Measurements from ENCODE around the gene KMT2E. TPM values are rescaled to one million over a fixed set of nuclear protein-coding genes. Genes with fewer than 3 reads are reported as not detected.

The KMT2E gene
- total RNA-seq, 8 experiments from 2014 or later: 26.6 to 105 (median 77.8) TPM

- Histone ChIP-seq H3K27ac (no peak overlapping the region), H3K4me3 (no peak overlapping the region), H3K4me1 (replicated peaks in 1 of 2) (no peaks in the 10 kb centered on the region)
- no peak for ATAC-seq (replicated peaks in 6 of 8)
- WGBS, 10 experiments: 83 to 95% (median 90%) methylated on average over 1 to 8 of the region's 8 CpGs; no CpG with 5 or more reads in 1 of the 10 experiments
- in situ Hi-C loops (cut with MboI; ENCODE audit: low pct_unique_long_range_greater_than_20kb in 2 of 9, low sequenced_read_pairs in 9 of 9, unreplicated experiment in 9 of 9): no loop called here
Measured at GRCh38 chr7:105122619-105123018, 108.6 kb downstream of the KMT2E start.

GRCh38 chr7:105125745-105126144 is 111.7 kb downstream of the KMT2E start:
- Histone ChIP-seq H3K27ac (no peak overlapping the region), H3K4me1 (replicated peaks in 1 of 2) (no peaks in the 10 kb centered on the region), H3K4me3 (no peak overlapping the region)
- 92 to 100% (median 96%) methylated on average over 2 to 12 of the region's 12 CpGs; no CpG with 5 or more reads in 1 of the 10 experiments for WGBS, 10 experiments
- ATAC-seq (replicated peaks in 6 of 8): no peak
- in situ Hi-C loops (cut with MboI; ENCODE audit: low pct_unique_long_range_greater_than_20kb in 2 of 9, low sequenced_read_pairs in 9 of 9, unreplicated experiment in 9 of 9): no loop called here

GRCh38 chr7:105126436-105126975 is 112.5 kb downstream of the KMT2E start:
- in situ Hi-C loops (cut with MboI; ENCODE audit: low pct_unique_long_range_greater_than_20kb in 2 of 9, low sequenced_read_pairs in 9 of 9, unreplicated experiment in 9 of 9): no loop called here
- Histone ChIP-seq H3K4me1 (replicated peaks in 1 of 2) (no peaks in the 10 kb centered on the region), H3K27ac (no peak overlapping the region), H3K4me3 (no peak overlapping the region)
- WGBS, 10 experiments: 88 to 100% (median 97%) methylated on average over 1 to 3 of the region's 4 CpGs; no CpG with 5 or more reads in 2 of the 10 experiments
- ATAC-seq (replicated peaks in 6 of 8): peak in 1 of 8 experiments; percentile 37

GRCh38 chr7:105127179-105127578 is 113.2 kb downstream of the KMT2E start:
- Histone ChIP-seq H3K4me1 (replicated peaks in 1 of 2) (no peaks in the 10 kb centered on the region), H3K4me3 (no peak overlapping the region), H3K27ac (no peak overlapping the region)
- in situ Hi-C loops (cut with MboI; ENCODE audit: low pct_unique_long_range_greater_than_20kb in 2 of 9, low sequenced_read_pairs in 9 of 9, unreplicated experiment in 9 of 9): no loop called here
- ATAC-seq (replicated peaks in 6 of 8): no peak
- WGBS, 10 experiments: 79 to 100% (median 88%) methylated on average over 1 to 8 of the region's 8 CpGs; no CpG with 5 or more reads in 1 of the 10 experiments

- WGBS, 10 experiments: 79 to 100% (median 93%) methylated on average over 1 to 4 of the region's 5 CpGs; no CpG with 5 or more reads in 3 of the 10 experiments
- Histone ChIP-seq H3K4me1 (replicated peaks in 1 of 2) (no peaks in the 10 kb centered on the region), H3K27ac (no peak overlapping the region), H3K4me3 (no peak overlapping the region)
- in situ Hi-C loops (cut with MboI; ENCODE audit: low pct_unique_long_range_greater_than_20kb in 2 of 9, low sequenced_read_pairs in 9 of 9, unreplicated experiment in 9 of 9): no loop called here
- no peak for ATAC-seq (replicated peaks in 6 of 8)
Measured at GRCh38 chr7:105130048-105130447, 116.0 kb downstream of the KMT2E start.

GRCh38 chr7:105130580-105130979 is 116.6 kb downstream of the KMT2E start:
- in situ Hi-C loops (cut with MboI; ENCODE audit: low pct_unique_long_range_greater_than_20kb in 2 of 9, low sequenced_read_pairs in 9 of 9, unreplicated experiment in 9 of 9): no loop called here
- no peak for ATAC-seq (replicated peaks in 6 of 8)
- Histone ChIP-seq H3K4me1 (replicated peaks in 1 of 2) (no peaks in the 10 kb centered on the region), H3K27ac (no peak overlapping the region), H3K4me3 (no peak overlapping the region)
- WGBS, 10 experiments: 33 to 100% (median 92%) methylated on average over 1 to 2 of the region's 2 CpGs; no CpG with 5 or more reads in 1 of the 10 experiments

- in situ Hi-C loops (cut with MboI; ENCODE audit: low pct_unique_long_range_greater_than_20kb in 2 of 9, low sequenced_read_pairs in 9 of 9, unreplicated experiment in 9 of 9): no loop called here
- no peak for ATAC-seq (replicated peaks in 6 of 8)
- H3K4me1 ChIP-seq (replicated peaks in 1 of 2): no peaks in the 10 kb centered on the region
- H3K27ac ChIP-seq: no peak overlapping the region
- WGBS, 10 experiments: 69 to 100% (median 81%) methylated on average over 1 to 7 of the region's 12 CpGs; no CpG with 5 or more reads in 1 of the 10 experiments
- H3K4me3 ChIP-seq: no peak overlapping the region
Measured at GRCh38 chr7:105131033-105131656, 117.1 kb downstream of the KMT2E start.

- in situ Hi-C loops (cut with MboI; ENCODE audit: low pct_unique_long_range_greater_than_20kb in 2 of 9, low sequenced_read_pairs in 9 of 9, unreplicated experiment in 9 of 9): no loop called here
- WGBS, 10 experiments: 71 to 100% (median 93%) methylated on average over 1 to 7 of the region's 7 CpGs; no CpG with 5 or more reads in 3 of the 10 experiments
- H3K4me3 ChIP-seq: no peak overlapping the region
Measured at GRCh38 chr7:105131890-105132289, 117.9 kb downstream of the KMT2E start.

GRCh38 chr7:105132335-105132734 is 118.3 kb downstream of the KMT2E start:
- WGBS, 10 experiments: 80 to 100% (median 100%) methylated on average over 1 to 5 of the region's 5 CpGs; no CpG with 5 or more reads in 6 of the 10 experiments
- Histone ChIP-seq H3K27ac (no peak overlapping the region), H3K4me1 (replicated peaks in 1 of 2) (no peaks in the 10 kb centered on the region), H3K4me3 (no peak overlapping the region)
- in situ Hi-C loops (cut with MboI; ENCODE audit: low pct_unique_long_range_greater_than_20kb in 2 of 9, low sequenced_read_pairs in 9 of 9, unreplicated experiment in 9 of 9): no loop called here
- ATAC-seq (replicated peaks in 6 of 8): no peak

More at GRCh38 chr7:105131890-105132289, 117.9 kb downstream of the KMT2E start:
- Histone ChIP-seq H3K4me1 (replicated peaks in 1 of 2) (no peaks in the 10 kb centered on the region), H3K27ac (no peak overlapping the region)
- ATAC-seq (replicated peaks in 6 of 8): peak in 1 of 8 experiments; percentile 32

GRCh38 chr7:105132835-105133234 is 118.8 kb downstream of the KMT2E start:
- no peak for ATAC-seq (replicated peaks in 6 of 8)
- Histone ChIP-seq H3K27ac (no peak overlapping the region), H3K4me1 (replicated peaks in 1 of 2) (no peaks in the 10 kb centered on the region), H3K4me3 (no peak overlapping the region)
- 89 to 100% (median 100%) methylated on average over 1 to 6 of the region's 10 CpGs; no CpG with 5 or more reads in 3 of the 10 experiments for WGBS, 10 experiments
- in situ Hi-C loops (cut with MboI; ENCODE audit: low pct_unique_long_range_greater_than_20kb in 2 of 9, low sequenced_read_pairs in 9 of 9, unreplicated experiment in 9 of 9): no loop called here

GRCh38 chr7:105133358-105133757 is 119.4 kb downstream of the KMT2E start:
- Histone ChIP-seq H3K4me3 (no peak overlapping the region), H3K27ac (no peak overlapping the region), H3K4me1 (replicated peaks in 1 of 2) (no peaks in the 10 kb centered on the region)
- WGBS, 10 experiments: 94 to 100% (median 100%) methylated on average over 2 to 3 of the region's 7 CpGs; no CpG with 5 or more reads in 6 of the 10 experiments
- in situ Hi-C loops (cut with MboI; ENCODE audit: low pct_unique_long_range_greater_than_20kb in 2 of 9, low sequenced_read_pairs in 9 of 9, unreplicated experiment in 9 of 9): no loop called here
- ATAC-seq (replicated peaks in 6 of 8): no peak

GRCh38 chr7:105133986-105134655 is 120.1 kb downstream of the KMT2E start:
- H3K4me1 ChIP-seq (replicated peaks in 1 of 2): no peaks in the 10 kb centered on the region
- 60 to 100% (median 90%) methylated on average over 2 to 6 of the region's 9 CpGs; no CpG with 5 or more reads in 1 of the 10 experiments for WGBS, 10 experiments
- ATAC-seq (replicated peaks in 6 of 8): no peak
- H3K4me3 ChIP-seq: no peak overlapping the region
- in situ Hi-C loops (cut with MboI; ENCODE audit: low pct_unique_long_range_greater_than_20kb in 2 of 9, low sequenced_read_pairs in 9 of 9, unreplicated experiment in 9 of 9): no loop called here
- H3K27ac ChIP-seq: no peak overlapping the region

GRCh38 chr7:105136221-105136620 is 122.2 kb downstream of the KMT2E start:
- in situ Hi-C loops (cut with MboI; ENCODE audit: low pct_unique_long_range_greater_than_20kb in 2 of 9, low sequenced_read_pairs in 9 of 9, unreplicated experiment in 9 of 9): no loop called here

More at GRCh38 chr7:105136221-105136620, 122.2 kb downstream of the KMT2E start:
- peak in 2 of 8 experiments; percentile 24 to 27 for ATAC-seq (replicated peaks in 6 of 8)
- Histone ChIP-seq H3K4me1 (replicated peaks in 1 of 2) (no peaks in the 10 kb centered on the region), H3K27ac (no peak overlapping the region), H3K4me3 (no peak overlapping the region)
- 40 to 100% (median 83%) methylated on average over 1 to 3 of the region's 3 CpGs; no CpG with 5 or more reads in 2 of the 10 experiments for WGBS, 10 experiments

All from motor neuron (in vitro differentiated cells).